Lower leg skin (tissue), 4 donors: Measurements from ENCODE around the gene CDC7. TPM values are rescaled to one million over a fixed set of nuclear protein-coding genes. Genes with fewer than 3 reads are reported as not detected.

Experiments
- DNase-seq, 2 donors: peaks; one replicate each; pipeline ENCODE4 v3.0.0-alpha.2; 2019; ENCODE audit warnings: low spot score in 2 of 2
- H3K4me3 ChIP-seq: fragments of 200-600 bp; sonication (generic); 2 replicates; pipeline ENCODE4 v1.5.1; 2017; ENCODE audit warnings: mild to moderate bottlenecking, low read depth; ENCODE audit not compliant: poor library complexity, severe bottlenecking
- CTCF ChIP-seq, 3 donors: fragments of 450-650 bp; IDR thresholded peaks; one replicate each; pipeline ENCODE4 v1.5.1; 2016; ENCODE audit warnings: antibody characterized with exemption in 3 of 3, mild to moderate bottlenecking in 3 of 3, moderate library complexity in 2 of 3
- POLR2A ChIP-seq, 2 donors: fragments of 450-650 bp; IDR thresholded peaks; one replicate each; pipeline ENCODE4 v1.6.1; 2016 to 2017; ENCODE audit warnings: antibody characterized with exemption in 2 of 2, mild to moderate bottlenecking in 1 of 2, moderate library complexity in 1 of 2
- WGBS, 2 donors: methylation state at CpG; one replicate each; pipeline ENCODE4 v1.1.5; 2018; 5-methylcytosine and 5-hydroxymethylcytosine counted together
- intact Hi-C: fragments of 100-400 bp; cut with DNase I; formaldehyde crosslinking; loops from one replicate; pipeline ENCODE4 v1.15.0; 2023; ENCODE audit warnings: low total_unique reads
- total RNA-seq, 4 donors: library from RNA; depleted of rRNA; stranded (reverse); fragments of >200 nt; gene quantifications; one replicate each; pipeline ENCODE4 v1.1.0, GENCODE V29; 2016

Gene CDC7
- total RNA-seq, 4 donors from 2014 or later, result 0.80 to 1.1 (median 1.1) TPM

GRCh38 chr1:91487469-91487868 is 13.2 kb upstream of the CDC7 start:
- H3K4me3 ChIP-seq, result no peak overlapping the region
- WGBS, 2 donors, result 63 to 86% methylated on average over 3 of the region's 3 CpGs
- intact Hi-C loops, result no loop called here
- no peak for DNase-seq
- TF ChIP-seq POLR2A (IDR thresholded peaks at IDR 0.05) (no peak), CTCF (IDR thresholded peaks at IDR 0.05) (no peak)

- DNase-seq, result no peak
- 31 to 66% methylated on average over 1 of the region's 1 CpG for WGBS, 2 donors
- intact Hi-C loops, result no loop called here
- no peak overlapping the region for H3K4me3 ChIP-seq
- TF ChIP-seq POLR2A (IDR thresholded peaks at IDR 0.05) (no peak), CTCF (IDR thresholded peaks at IDR 0.05) (no peak)
Measured at GRCh38 chr1:91490501-91490900, 10.2 kb upstream of the CDC7 start.

DNA sequence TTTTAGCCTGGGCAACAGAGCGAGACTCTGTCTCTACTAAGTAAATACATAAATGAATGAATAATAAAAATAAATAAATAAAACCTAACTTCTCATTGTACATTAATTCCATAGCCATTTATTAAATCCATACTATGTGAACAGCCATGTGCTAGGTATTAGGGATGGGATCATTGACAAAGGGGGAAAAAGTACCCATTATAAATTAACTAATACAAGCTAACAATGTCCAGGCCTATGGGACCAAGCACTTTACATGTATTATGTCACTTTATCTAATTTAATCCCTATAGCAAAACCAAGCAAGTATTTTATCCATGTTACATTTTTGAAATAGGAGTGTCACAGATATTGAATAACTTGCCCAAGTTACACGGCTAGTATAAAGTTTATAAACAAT is 2.6 kb upstream of the CDC7 start:
- no peak overlapping the region for H3K4me3 ChIP-seq
- 93 to 96% methylated on average over 2 of the region's 2 CpGs for WGBS, 2 donors
- intact Hi-C loops, result no loop called here
- no peak for TF ChIP-seq CTCF (IDR thresholded peaks at IDR 0.05)
- TF ChIP-seq POLR2A (IDR thresholded peaks at IDR 0.05), result no peak
- DNase-seq, result no peak

DNA sequence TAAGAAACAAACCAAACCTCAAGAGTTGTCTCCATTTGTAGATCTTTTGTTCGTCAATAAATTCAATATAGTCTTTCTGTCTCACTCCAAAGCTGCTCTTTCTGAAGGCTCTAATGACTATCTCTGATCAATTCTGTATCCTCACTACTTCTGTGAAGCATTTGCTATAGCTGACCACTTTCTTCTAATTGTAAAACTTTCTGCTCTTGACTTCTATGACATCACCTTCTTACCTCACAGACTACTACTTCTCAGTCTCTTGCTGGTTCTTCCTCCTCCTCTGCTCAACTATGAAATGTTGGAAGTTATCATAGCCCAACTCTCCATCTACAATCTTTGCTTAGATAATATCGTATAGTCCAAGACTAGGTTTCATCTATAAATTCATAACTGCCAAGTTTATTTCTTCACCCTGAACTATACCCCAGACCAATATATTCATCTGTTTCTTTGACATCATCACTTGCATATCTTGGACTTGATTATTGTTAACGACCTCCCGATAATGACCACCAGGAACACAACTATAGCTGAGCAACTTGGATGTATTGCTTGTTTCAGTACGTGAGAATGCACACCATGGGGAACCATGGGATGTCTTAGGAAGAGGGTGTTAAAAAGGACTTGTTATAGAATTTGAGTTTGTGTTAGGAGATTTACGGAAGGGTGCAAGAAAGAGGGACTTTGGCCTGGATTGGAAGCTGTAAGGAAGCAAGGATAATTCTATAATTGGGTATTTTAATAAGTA is 2.0 kb upstream of the CDC7 start:
- intact Hi-C loops, result no loop called here
- no peak for DNase-seq
- H3K4me3 ChIP-seq, result no peak overlapping the region
- 96 to 97% methylated on average over 6 of the region's 6 CpGs for WGBS, 2 donors
- TF ChIP-seq POLR2A (IDR thresholded peaks at IDR 0.05) (no peak), CTCF (IDR thresholded peaks at IDR 0.05) (peak in 1 of 3 donors; percentile 44)

GRCh38 chr1:91499346-91499745 is 1.3 kb upstream of the CDC7 start:
- intact Hi-C loops, result no loop called here
- no peak for TF ChIP-seq POLR2A (IDR thresholded peaks at IDR 0.05)
- TF ChIP-seq CTCF (IDR thresholded peaks at IDR 0.05), result no peak
- DNase-seq, result no peak
- H3K4me3 ChIP-seq, result no peak overlapping the region
- WGBS, 2 donors, result 96 to 100% methylated on average over 2 of the region's 2 CpGs
